Embryonic facial prominence (tissue), 1 donor: ENCODE measurements around the gene GOLGA3.
"Not testable (repeated sequence)": the region's sequence is repeated elsewhere in the genome, so short reads cannot be mapped to it uniquely, and the experiment has no call there.

Experiments
- DNase-seq: peaks from one replicate; pipeline ENCODE4 v3.0.0-alpha.2; 2016; ENCODE audit errors: extremely low spot score

The GOLGA3 gene

DNA sequence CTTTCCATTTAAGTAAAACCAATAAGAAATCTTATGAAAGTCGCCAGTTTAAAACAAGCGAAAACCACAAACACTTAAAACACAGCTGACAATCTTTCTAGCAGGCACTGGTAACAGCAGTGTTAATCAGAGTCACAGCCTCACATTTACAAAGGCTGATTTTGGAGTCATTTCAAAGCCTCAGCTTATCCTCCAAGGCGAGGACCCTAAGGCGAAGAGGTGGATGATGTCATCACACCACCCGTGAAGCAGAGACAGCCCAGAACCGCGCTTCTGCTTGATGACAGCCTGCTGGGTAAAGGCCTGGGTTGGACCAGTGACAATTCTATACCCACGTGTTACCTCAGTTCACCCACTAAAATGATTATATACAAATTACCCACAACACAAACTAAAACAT, 10.1 kb downstream of the GOLGA3 start:
- no peak for DNase-seq

DNA sequence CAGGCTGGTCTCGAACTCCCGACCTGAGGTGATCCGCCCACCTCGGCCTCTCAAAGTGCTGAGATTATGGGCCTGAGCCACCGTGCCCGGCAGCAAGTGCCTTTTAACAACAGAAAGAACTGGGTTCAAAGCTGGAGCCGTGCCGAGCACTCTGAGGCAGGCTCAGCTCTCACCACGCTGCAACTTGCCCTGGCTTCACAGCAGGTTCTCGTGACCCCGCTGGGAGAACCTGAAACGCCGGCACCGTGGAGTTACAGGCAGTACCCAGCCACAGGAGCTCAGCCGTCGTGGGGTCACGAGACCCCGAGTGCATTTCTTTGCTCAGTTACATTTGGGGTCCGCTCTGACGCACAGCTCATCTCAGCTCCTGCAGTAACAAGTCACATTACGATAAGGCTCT, 14.4 kb downstream of the GOLGA3 start:
- no peak for DNase-seq

DNA sequence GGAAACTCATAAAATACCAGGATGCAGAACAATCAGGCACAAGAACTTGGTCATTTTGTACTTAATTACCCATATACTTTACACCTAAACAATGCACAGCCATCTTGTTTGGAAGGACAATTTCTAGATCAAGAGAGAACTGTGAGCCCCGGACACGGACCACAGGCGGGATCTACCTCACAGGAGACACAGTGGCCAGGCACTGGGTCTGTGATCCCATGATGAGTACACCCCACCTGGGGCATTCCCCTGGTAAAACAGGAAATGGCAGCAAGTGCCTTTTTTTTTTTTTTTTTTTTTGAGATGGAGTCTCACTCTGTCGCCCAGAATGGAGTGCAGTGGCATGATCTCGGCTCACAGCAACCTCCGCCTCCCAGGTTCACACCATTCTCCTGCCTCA, 15.2 kb downstream of the GOLGA3 start:
- no peak for DNase-seq

DNA sequence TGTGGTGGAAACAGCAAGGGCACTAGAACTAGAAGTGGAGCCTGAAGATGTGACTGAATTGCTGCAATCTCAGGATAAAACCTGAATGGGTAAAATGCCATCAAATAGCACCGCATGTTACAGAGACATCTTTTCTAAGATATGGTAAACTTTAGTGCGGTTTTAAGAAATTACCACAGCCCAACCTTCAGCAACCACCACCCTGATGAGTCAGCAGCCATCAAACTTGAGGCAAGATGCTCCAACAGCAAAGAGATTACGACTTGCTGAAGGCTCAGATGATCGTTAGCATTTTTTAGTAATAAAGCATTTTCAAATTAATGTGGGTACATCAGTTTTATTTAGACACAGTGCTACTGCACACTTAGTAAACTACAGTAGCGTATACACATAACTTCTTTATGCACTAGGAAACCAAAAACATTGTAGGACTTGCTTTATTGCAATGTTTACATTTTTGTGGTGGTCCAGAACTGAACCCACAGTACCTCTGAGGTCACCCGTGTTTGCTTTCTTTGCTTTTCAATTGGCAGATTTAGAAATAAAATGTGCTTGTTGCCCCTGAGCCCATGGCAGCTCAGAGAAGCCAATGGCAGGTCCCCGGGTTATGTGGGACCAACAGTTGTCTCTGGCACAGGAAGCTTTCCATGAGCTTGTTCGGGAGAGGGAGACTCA, 15.9 kb downstream of the GOLGA3 start:
- DNase-seq, result no peak

DNA sequence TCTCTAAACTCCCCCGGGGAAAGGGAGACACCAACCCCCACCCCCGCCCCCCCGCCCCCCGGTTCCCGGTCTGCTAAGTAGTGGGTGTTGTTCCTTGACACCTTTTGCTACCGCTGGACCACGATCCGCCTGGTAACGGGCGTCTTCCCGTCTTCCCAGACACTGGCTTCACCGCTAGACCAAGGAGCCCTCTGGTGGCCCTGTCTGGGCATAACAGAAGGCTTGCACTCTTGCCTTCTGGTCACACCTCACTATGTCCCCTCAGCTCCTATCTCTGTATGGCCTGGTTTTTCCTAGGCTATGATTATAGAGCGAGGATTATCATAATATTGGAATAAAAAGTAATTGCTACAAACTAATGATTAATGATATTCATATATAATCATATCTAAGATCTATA, 19.3 kb downstream of the GOLGA3 start:
- not testable (repeated sequence) for DNase-seq

DNA sequence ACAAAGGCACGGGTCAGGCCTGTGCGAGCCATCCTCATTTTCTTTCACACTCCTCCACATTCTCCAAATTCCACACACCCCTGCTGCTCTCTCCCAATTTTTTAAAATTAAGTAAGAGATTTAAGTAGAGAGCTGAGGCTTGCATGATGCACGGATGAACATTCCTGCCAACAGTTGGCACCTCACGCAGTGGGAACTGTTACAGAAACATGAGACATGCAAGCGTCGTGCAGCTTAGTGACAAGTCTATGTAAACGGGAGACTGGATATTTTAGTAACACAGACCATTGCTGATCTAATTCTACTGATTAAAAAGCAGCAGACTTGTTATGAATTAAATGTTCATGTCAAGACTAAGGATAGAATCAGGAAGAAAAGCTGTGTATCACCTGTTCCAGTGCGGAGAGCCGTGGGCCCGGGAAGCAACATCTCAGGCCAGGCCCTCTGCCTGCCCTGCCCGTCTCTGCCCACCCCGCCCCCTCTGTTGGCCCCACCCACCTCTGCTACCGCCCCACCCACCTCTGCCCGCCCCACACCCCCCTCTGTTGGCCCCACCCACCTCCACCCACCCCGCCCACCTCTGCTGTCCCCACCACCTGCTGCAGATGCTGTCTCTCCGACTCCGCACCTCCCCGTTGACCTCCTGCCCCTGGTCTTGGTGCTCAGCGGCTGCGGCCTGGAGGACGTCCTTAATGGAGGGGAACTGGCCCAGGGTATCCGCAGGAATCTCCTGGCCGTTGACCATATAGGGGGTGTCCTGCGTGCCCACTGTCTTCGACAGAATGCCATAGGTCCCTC, 21.2 kb downstream of the GOLGA3 start:
- DNase-seq, result no peak

DNA sequence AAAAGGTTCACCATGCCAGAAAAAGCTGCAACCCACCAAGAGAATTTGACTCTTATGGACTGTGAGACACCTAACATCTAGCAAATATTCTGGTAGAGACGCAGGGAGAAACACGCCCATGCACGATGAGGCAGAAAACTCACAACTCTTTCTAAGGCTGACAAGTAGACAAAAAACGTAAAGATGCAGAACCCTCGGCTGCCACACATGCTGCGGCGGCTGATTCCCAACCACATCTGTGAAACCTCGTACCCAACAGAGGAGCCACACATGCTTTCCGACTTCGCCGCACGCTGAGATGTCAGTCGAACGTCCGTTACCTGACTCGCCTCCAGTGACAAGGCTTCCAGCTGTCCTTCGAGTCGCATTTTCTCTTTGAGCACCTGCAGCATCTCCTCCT, 21.8 kb downstream of the GOLGA3 start:
- no peak for DNase-seq

DNA sequence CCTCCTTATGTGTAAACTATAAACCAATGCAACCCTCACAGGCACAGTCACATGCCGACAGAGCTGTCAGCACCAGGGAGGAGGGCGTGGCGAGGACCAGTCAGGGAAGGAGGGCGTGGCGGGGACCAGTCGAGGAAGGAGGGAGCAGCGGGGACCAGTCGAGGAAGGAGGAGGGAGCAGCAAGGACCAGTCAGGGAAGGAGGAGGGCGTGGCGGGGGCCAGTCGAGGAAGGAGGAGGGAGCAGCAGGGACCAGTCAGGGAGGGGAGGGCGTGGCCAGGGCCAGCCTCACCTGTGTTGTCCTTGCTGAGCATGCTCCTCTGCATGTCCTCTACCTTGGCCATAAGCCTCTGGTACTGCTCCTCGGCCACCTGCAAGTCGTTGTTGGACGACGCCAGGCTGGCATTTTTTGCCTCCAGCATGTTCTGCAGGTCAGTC, 24.2 kb downstream of the GOLGA3 start:
- DNase-seq, result no peak

DNA sequence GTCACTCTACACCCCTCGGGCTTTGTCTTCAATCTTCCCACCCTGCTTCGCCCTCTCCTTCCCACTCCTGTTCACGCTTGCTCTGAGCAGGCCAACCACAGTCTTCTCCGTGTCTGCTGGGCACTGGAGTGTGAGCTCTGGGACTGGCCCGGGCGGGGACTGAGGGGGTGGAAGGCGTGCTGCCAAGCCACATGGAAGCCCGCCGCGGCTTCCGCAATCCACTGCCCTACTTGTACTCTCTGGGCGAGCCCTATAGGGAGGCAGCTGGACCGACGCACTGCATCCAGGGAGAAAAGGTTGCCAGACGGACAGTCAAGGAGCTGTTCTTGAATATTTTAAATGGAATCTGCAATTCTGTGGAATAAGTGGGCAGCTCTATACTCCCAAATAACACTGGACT, 24.8 kb downstream of the GOLGA3 start:
- DNase-seq, result no peak

DNA sequence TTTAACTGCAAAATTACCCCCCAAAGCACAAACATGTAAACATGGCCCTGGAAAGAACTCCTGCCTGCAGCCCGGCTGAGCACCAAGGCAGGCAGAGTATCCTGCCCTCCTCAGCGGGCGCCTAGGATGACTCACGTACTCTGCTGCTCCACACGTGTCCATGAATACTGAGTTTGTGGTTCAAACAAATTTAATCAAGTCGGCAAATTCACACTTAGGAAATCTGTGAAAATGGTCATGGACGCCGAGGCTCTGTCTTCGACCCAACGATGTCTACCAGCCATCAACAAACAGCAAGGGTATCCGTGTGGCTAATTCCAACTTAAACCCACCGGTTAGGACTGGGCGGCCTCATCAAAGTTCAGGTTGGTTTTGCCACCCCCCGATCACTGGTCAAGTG, 25.5 kb downstream of the GOLGA3 start:
- DNase-seq, result no peak

DNA sequence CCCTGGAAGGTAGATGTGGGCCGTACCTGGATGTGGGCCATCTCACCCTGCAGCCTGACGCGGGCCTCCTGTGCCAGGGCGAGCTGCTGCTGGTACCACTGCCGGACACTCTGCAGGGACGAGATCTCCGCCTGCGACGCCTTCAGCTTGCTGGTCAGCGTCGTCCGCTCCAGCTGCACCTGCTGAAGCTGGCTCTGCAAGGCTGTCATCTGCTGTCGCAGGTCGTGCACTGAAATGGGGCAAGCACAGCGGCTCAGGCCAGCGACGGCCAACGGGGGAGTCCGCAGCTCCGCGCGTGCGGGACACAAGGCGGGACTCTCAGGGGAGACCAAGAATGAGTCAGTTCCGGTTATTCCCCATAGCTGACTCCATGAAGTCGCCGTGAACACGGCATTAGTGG, 26.9 kb downstream of the GOLGA3 start:
- DNase-seq, result no peak

DNA sequence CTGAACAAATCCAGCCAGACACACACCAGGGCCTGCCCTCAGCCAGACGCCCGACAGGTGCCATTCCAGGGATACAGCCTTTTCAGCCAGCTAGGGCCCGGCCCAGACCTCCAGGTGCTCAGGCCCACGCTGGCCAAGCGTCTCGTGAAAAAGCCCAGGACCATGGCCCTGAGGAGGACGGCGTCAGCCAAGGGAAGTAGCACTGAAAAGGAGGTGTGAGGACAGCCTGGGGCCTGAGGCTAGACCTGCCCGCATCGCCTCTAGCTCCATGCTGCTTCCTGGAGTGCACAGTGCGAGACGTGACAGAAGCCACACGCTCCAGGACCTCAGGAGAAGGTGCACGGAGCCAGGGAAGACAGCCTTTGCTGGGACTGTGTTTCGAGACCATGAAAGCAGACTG, 29.8 kb downstream of the GOLGA3 start:
- DNase-seq, result no peak

DNA sequence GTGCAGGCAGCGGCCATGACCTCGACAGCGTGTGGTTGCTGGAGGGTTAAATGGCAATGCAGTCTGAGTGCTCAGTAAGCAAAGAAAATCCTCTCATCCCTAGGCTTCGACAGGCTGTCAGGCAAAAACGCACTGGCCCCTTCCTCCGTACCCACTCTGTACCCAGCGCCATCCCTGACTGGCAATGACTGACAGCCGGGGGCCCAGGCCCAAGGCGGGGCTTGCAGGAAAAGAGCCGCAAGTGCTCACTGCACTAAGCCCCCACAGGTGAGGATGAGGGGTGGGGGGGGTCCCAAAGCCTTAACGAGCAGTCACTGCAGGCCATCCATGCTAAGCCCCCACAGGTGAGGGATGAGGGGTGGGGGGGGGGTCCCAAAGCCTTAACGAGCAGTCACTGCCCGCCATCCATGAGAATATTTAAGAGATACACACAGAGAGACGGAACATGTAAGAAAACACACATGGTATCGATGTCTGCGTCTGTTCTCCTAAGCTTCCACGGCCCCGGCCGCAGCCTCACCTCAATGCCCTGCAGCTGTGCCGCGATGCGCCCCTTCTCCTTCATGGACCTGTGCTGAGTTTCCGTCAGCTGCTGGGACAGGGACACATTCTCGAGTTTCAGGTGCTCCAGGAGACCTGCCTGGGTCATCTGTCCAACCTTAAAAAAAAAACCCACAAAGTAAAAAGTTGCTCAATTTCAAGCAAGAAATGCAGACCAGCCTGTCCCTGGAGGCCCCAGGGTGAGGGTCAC, 30.7 kb downstream of the GOLGA3 start:
- DNase-seq, result no peak

DNA sequence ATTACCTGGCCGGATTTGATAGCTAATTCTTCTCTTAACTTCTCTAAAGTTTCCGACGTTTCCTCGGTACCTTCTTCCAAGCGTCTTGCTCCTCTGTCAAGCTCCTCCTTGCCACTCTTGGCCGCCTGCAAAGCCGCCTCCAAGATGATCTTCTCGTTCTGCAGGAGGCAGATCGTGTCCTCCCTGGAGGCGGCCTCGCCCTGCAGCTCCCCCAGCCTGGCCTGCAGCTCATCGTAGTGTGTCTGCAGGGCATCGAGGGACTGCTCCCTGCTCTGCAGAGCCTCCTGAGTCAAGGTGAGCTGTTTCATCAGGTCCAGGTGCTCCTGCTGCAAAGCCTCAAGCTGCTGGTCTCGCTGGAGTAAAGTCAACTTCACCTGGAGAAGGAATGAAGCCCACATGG, 32.8 kb downstream of the GOLGA3 start:
- no peak for DNase-seq

DNA sequence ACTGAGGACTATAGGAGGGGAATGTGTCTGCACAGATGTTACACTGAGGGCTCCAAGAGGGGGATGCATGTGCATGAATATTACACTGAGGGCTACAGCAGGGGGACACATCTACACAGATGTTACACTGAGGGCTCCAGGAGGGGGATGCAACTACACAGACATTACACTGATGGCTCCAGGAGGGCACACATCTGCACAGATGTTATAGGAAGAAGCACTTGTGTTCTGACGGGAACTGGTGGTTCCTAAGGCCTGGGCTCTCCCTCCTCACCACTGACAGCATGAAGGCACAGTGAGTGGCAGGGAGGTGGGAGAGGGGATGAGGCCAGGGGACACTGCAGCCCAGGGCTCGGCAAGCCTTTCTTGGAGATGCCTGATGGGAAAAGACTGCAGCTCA, 36.7 kb downstream of the GOLGA3 start:
- DNase-seq, result not testable (repeated sequence)

DNA sequence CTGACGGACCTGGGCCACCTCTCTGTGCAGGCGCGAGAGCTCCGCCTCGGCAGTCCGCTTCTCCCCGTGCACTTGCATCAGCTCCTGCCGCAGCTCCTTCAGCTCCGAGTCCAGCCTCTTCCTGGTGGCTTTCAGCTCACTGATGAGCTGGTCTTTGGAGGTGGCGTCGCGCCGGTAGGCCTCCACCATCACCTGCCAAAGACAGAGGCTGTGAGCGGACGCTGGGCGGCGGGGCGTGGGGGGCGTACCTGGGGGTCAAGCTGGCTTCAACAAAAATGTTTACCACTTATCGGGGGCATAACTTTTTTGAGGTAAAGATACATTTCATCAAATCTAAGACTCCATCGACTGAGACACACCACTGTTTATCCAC, 39.6 kb downstream of the GOLGA3 start:
- no peak for DNase-seq

DNA sequence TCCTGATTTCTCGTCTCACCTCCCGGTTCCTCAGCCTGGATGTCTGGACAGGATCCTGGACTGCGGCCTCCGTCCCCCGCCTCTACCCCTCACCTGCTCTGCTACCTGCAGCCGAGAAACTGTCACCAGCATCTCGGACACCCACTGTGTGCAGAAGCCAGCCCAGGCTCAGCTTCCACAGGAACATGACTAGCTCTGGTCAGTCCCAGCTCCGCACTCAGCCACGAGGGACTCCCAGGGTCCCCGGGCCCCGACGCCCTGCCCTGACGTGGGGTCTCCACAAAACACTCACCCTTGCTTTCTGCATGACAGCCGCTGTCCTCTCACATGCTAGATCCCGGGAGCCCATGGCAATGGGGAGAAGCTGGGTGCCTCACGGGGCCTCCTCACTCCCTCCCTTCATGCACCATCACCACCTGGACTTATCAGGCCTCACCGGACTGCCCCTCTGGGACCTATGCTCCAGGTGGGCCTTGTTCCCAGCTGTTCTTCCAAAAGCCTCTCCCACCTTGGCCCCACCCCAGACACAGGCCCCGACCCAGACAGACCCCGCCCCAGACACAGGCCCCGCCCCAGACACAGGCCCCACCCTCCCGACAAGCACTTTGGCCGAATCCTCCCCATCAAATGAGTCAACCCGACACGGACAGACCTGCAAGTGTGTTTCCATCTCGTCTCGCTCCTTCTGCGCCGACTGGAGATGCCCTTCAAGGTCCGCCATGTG, 40.1 kb downstream of the GOLGA3 start:
- DNase-seq, result no peak

DNA sequence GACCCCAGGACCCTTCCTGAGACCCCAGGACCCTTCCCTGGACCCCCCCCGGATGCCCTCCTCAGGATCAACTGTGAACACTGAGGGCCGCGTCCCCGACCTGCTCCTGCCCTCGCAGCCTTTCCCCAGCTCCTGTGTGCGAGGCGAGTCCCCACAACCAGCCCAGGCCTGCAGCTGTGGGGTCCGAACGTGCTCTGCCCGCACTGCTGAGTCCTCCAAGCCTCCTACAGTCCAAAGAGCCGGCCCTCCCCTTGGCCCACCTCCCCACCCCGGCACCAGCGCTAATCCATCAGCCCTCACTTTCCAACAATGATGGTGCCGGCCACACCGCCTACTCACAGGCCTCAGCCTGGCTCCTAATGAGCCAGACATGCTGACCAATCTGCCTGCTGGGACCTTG, 40.8 kb downstream of the GOLGA3 start:
- no peak for DNase-seq

DNA sequence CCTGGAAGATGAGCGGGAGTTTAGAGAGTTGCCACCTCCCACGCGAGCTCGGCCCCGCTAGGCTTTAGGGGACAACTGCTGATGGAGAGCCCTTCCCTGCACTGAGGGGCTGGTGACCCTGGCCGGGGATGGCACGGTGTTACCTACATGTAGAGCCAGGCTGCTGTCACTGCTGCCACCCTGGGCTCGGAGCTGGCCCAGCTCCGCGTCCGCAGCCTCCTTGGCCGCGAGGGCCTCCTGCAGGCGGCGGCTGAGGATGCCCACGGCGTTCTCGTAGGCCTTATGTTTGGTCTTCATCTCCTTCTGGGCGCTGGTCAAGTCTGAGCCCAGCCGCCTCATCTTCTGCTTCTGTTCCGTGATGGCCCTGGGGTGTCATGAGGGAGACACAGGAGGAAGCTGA, 42.5 kb downstream of the GOLGA3 start:
- no peak for DNase-seq

DNA sequence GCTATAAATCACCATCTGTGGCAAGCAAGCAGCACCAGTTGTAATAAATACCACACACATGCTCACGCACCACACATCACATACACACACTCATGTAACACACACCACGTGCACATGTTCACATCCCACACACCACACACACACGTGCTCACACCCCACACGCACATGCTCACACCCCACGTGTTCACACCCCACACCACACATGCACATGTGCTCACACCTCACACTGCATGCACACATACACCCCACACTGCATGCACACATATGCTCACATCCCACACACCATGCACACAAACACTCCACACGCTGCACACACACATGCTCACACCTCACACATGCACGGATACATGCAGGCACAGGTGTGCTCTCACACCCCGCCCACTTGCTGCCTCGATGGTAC, 44.1 kb downstream of the GOLGA3 start:
- DNase-seq, result no peak

DNA sequence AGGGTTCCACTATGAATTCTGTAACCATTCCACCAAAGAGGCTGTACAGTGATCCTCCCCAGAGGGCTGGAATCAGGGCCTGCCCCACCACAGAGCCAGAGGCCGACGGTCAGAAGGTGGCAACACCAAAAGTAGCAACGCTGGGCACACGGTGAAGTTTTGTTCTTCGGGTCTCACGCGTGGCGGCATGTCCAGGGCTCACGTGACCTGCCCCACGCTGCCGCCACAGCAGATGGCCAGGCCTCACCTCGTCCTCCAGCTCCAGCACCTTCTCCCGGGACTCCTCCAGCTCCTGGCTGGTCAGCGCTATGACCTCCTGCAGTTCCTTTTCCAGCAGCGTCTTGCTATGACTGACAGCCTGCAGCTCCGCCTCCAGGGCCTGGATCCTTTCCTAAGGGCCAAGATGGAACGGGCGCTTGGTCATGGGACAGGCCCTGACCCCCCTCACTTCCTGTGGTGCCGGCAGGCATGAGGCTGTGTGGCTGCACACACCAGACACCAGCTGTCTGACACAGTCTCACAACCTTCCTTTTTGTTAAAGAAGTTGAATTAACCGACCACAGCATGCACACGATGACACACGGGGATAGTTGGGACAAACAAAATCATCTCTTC, 44.6 kb downstream of the GOLGA3 start:
- no peak for DNase-seq

DNA sequence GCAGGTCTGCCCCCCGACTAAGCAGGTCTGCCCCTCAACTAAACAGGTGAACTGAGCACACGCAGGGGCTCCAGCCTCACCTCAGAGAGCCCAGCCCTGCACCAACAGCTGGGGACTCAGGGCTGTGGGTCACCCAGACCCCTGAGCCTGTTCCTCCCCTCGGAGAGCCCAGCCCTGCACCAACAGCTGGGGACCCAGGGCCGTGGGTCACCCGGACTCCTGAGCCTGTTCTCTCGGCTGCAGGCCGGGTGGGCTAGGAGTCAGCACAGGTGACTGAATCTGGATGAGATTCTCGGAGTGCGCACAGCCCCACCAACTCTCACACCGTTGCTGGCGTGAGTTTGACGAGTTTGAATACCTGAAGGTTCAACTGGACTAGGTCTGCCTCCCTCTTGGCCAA, 46.7 kb downstream of the GOLGA3 start:
- DNase-seq, result no peak
